ENCODE results near the gene TELO2. TPM values are rescaled to one million over a fixed set of nuclear protein-coding genes. Genes with fewer than 3 reads are reported as not detected.
A peak's percentile ranks its signal among the peaks of the same experiment; 100 is the strongest.

Gene TELO2
- total and polyA plus RNA-seq, 10 donors, result 28.5 to 110 (median 57.8) TPM

DNA sequence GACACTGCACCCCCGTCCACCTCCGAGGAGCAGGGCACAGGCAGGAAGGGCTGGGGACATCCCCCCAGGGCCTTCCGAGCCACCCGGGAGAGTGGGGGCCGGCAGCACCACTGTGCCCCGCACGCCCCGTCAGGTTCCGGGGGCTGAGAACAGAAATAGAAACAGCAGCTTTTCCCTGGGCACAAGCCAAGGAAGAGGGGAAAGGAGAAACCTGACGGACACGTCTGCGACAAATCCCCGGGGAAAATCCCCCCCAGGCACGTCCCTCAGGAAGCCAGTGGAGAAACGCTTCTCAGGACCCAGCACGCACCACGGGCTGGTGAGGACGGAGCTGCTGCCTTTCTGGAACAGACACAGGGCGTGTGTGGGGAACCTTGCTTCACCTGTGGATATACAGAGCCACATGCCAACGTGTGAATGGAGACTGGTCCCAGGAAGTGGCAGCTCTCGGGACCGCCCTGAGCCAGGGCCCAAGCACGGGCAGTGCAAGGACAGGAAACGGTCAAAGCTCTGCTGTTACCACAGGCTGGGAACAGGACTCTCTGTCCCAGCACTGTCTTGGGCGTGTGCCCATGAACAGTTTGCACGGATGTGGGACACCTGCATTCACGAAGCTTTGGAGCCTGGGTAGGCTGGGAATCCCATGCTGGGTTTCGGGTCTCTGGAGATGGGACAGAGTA lies 39.1 kb downstream of the TELO2 start:
- no peak for DNase-seq
- peaks cover 27 to 93% (median 72%) of the 10 kb centered on the region in 6 donors for H3K4me1 ChIP-seq
- no peaks in the 10 kb centered on the region for H3K9me3 ChIP-seq
- intact Hi-C loops (cut with DNase I; ENCODE audit: low total_unique reads), result no loop called here
- H3K27ac ChIP-seq, result peak overlapping the region; percentile 63 to 95 (median 90)
- 47 to 79% (median 61%) methylated on average over 23 to 28 of the region's 28 CpGs for WGBS, 5 donors
- peaks cover 0 to 22% (median 5%) of the 10 kb centered on the region in 7 donors for H3K27me3 ChIP-seq (replicated peaks in 1 of 7)
- H3K36me3 ChIP-seq, result peaks cover 0 to 19% (median 10%) of the 10 kb centered on the region in 6 donors
- TF ChIP-seq POLR2AphosphoS5 (IDR thresholded peaks at IDR 0.05) (peak; percentile 84 to 87 (median 85)), POLR2A (IDR thresholded peaks at IDR 0.05) (no peak)
- TF ChIP-seq, protein P1, sequence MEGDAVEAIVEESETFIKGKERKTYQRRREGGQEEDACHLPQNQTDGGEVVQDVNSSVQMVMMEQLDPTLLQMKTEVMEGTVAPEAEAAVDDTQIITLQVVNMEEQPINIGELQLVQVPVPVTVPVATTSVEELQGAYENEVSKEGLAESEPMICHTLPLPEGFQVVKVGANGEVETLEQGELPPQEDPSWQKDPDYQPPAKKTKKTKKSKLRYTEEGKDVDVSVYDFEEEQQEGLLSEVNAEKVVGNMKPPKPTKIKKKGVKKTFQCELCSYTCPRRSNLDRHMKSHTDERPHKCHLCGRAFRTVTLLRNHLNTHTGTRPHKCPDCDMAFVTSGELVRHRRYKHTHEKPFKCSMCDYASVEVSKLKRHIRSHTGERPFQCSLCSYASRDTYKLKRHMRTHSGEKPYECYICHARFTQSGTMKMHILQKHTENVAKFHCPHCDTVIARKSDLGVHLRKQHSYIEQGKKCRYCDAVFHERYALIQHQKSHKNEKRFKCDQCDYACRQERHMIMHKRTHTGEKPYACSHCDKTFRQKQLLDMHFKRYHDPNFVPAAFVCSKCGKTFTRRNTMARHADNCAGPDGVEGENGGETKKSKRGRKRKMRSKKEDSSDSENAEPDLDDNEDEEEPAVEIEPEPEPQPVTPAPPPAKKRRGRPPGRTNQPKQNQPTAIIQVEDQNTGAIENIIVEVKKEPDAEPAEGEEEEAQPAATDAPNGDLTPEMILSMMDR (IDR thresholded peaks at IDR 0.05 in 8 of 11, conservative IDR thresholded peaks at IDR 0.05 in 3 of 11), result no peak
- peak overlapping the region in 1 of 8 donors; percentile 83 for H3K4me3 ChIP-seq

DNA sequence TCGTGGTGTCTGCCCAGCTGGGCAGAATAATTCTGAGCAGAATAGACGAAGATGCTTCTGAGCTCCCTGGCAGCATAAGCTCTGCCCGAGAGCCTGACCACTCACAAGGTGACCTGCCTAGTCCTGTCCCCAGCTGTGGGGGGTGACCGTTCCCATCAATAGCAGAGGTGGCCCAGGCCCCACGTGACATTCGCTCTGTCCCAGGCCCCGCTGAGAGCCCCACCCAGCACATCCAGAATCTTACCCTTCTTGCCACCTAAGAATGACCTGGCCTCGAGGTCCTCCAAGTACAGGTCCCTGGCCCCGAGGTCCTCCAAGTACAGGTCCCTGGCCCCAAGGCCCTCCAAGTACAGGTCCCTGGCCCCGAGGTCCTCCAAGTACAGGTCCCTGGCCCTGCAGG lies 39.6 kb downstream of the TELO2 start:
- Histone ChIP-seq H3K36me3 (peaks cover 0 to 25% (median 11%) of the 10 kb centered on the region in 6 donors), H3K27ac (peak overlapping the region; percentile 79 to 95 (median 90)), H3K27me3 (replicated peaks in 1 of 7) (peaks cover 0 to 22% (median 5%) of the 10 kb centered on the region in 7 donors), H3K4me3 (peak overlapping the region in 3 of 8 donors; percentile 66 to 86 (median 83)), H3K9me3 (no peaks in the 10 kb centered on the region), H3K4me1 (peaks cover 27 to 93% (median 72%) of the 10 kb centered on the region in 6 donors)
- intact Hi-C loops (cut with DNase I; ENCODE audit: low total_unique reads), result no loop called here
- TF ChIP-seq POLR2AphosphoS5 (IDR thresholded peaks at IDR 0.05) (no peak), POLR2A (IDR thresholded peaks at IDR 0.05) (no peak)
- TF ChIP-seq, protein P1 (IDR thresholded peaks at IDR 0.05 in 8 of 11, conservative IDR thresholded peaks at IDR 0.05 in 3 of 11), result no peak
- DNase-seq, result no peak
- WGBS, 5 donors, result 70 to 84% (median 75%) methylated on average over 9 to 10 of the region's 10 CpGs

DNA sequence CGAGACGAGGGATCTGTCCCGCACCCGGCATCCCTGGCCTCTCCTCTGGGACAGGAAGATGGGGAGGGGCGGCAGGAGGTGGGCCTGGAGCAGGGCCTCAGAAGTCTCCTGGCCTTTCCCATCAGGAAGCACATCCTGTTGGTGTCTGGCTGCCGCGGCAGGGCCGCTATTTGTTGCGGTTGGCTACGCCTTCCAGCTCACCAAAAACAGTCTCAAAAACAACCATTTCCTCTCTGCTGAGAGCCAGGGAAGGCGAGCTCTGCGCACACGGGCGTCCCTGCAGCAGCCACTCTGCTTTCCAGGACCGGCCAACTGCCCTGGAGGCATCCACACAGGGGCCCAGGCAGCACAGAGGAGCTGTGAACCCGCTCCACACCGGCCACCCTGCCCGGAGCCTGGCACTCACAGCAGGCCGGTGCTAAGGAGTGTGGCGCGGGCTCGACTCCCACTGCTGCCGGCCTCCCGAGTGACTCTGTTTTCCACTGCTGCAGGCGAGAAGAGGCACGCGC lies 40.3 kb downstream of the TELO2 start, which contains the start of gene TMEM204:
TMEM204 (plus strand) TSS at position 224 of the 509 bp plus-strand sequence. CDS start 610 bp downstream, outside the sequence.
- H3K4me1 ChIP-seq, result peaks cover 34 to 93% (median 74%) of the 10 kb centered on the region in 6 donors
- intact Hi-C loops (cut with DNase I; ENCODE audit: low total_unique reads), result no loop called here
- H3K9me3 ChIP-seq, result no peaks in the 10 kb centered on the region
- H3K27ac ChIP-seq, result peak within 1 kb of the TSS; percentile 79 to 95 (median 90)
- DNase-seq, result peak; percentile 86
- peaks cover 0 to 32% (median 11%) of the 10 kb centered on the region in 6 donors for H3K36me3 ChIP-seq
- TF ChIP-seq POLR2A (IDR thresholded peaks at IDR 0.05), result peak in 2 of 3 donors; percentile 52 to 66
- TF ChIP-seq POLR2AphosphoS5 (IDR thresholded peaks at IDR 0.05), result peak; percentile 86 to 92 (median 89)
- TF ChIP-seq, protein P1 (IDR thresholded peaks at IDR 0.05 in 8 of 11, conservative IDR thresholded peaks at IDR 0.05 in 3 of 11), result no peak
- peak within 1 kb of the TSS; percentile 50 to 86 (median 62) for H3K4me3 ChIP-seq
- peaks cover 0 to 22% (median 5%) of the 10 kb centered on the region in 7 donors for H3K27me3 ChIP-seq (replicated peaks in 1 of 7)
- 7 to 13% (median 12%) methylated on average over 13 to 27 of the region's 27 CpGs for WGBS, 5 donors
